DLD1 (cell line): ENCODE results near the gene PPP1R16B.

ENCODE experiments used
- in situ Hi-C: cut with HindIII; loops from 2 replicates; pipeline ENCODE4 v1.10.0; 2017; ENCODE audit warnings: low sequenced_read_pairs

Gene PPP1R16B

GRCh38 chr20:38894091-38894847 lies 88.8 kb downstream of the PPP1R16B start:
- in situ Hi-C loops, result no loop called here

GRCh38 chr20:38895098-38895949 lies 89.8 kb downstream of the PPP1R16B start:
- in situ Hi-C loops, result no loop called here

- in situ Hi-C loops, result no loop called here
Observed at GRCh38 chr20:38896009-38896594, 90.6 kb downstream of the PPP1R16B start.

GRCh38 chr20:38897267-38897666 lies 91.8 kb downstream of the PPP1R16B start:
- in situ Hi-C loops, result no loop called here

GRCh38 chr20:38900606-38901005 lies 95.1 kb downstream of the PPP1R16B start:
- in situ Hi-C loops, result no loop called here

- in situ Hi-C loops, result no loop called here
Observed at GRCh38 chr20:38902601-38903000, 97.1 kb downstream of the PPP1R16B start.

GRCh38 chr20:38903335-38903734 lies 97.8 kb downstream of the PPP1R16B start:
- in situ Hi-C loops, result no loop called here

- in situ Hi-C loops, result no loop called here
Observed at GRCh38 chr20:38905375-38905774, 99.9 kb downstream of the PPP1R16B start.

- in situ Hi-C loops, result no loop called here
Observed at GRCh38 chr20:38907918-38908677, 102.6 kb downstream of the PPP1R16B start.

- in situ Hi-C loops, result no loop called here
Observed at GRCh38 chr20:38915355-38915754, 109.9 kb downstream of the PPP1R16B start.

GRCh38 chr20:38917657-38918056 lies 112.2 kb downstream of the PPP1R16B start:
- in situ Hi-C loops, result no loop called here

GRCh38 chr20:38918172-38918571 lies 112.7 kb downstream of the PPP1R16B start:
- in situ Hi-C loops, result no loop called here

GRCh38 chr20:38919683-38920082 lies 114.2 kb downstream of the PPP1R16B start:
- in situ Hi-C loops, result no loop called here

- in situ Hi-C loops, result no loop called here
Observed at GRCh38 chr20:38920411-38920810, 114.9 kb downstream of the PPP1R16B start.

GRCh38 chr20:38920851-38921250 lies 115.4 kb downstream of the PPP1R16B start:
- in situ Hi-C loops, result no loop called here

GRCh38 chr20:38924718-38925117 lies 119.2 kb downstream of the PPP1R16B start:
- in situ Hi-C loops, result no loop called here

- in situ Hi-C loops, result no loop called here
Observed at GRCh38 chr20:38926142-38926933, 120.8 kb downstream of the PPP1R16B start, which contains the start of gene FAM83D. Gene FAM83D, plus strand, starts transcription at chr20:38926417. Its CDS starts 26 bp downstream, at chr20:38926443.

- in situ Hi-C loops, result no loop called here
Observed at GRCh38 chr20:38926934-38927616, 121.6 kb downstream of the PPP1R16B start.

- in situ Hi-C loops, result no loop called here
Observed at GRCh38 chr20:38927902-38928578, 122.5 kb downstream of the PPP1R16B start.
